ENCODE measurements around the gene NRXN3. TPM values are rescaled to one million over a fixed set of nuclear protein-coding genes. Genes with fewer than 3 reads are reported as not detected.

The NRXN3 gene
- total and polyA plus RNA-seq, 2 donors (not counting 1 experiment from before 2014, with no cell fraction given), result not detected

- Mint-ChIP-seq H3K27me3 (no peaks in the 10 kb centered on the region), H3K9me3 (ENCODE audit: insufficient read depth) (peaks cover 6% of the 10 kb centered on the region), H3K4me3 (no peak overlapping the region), H3K4me1 (no peaks in the 10 kb centered on the region), H3K27ac (no peak overlapping the region)
- DNase-seq (no peak), ATAC-seq (ENCODE audit: low read depth) (no peak)
- no peak overlapping the region for H2AFZ ChIP-seq (ENCODE audit: insufficient read depth, low read depth, low read length, poor library complexity, severe bottlenecking)
- no peaks in the 10 kb centered on the region for H3K79me2 ChIP-seq (ENCODE audit: control insufficient read depth, insufficient read depth, low read length)
- POLR2A ChIA-PET, result no interaction called here
- CTCF ChIA-PET, result no interaction called here
- H3K4me3 ChIP-seq (ENCODE audit: control extremely low read depth in 1 of 5, extremely low read depth in 1 of 5, insufficient read depth in 1 of 5, low read depth in 2 of 5, low read length in 4 of 5), result no peak overlapping the region
- WGBS (ENCODE audit: insufficient coverage), result no CpG with 5 or more reads among the region's 1 CpG
- intact Hi-C loops (cut with micrococcal nuclease), result no loop called here
- no peak overlapping the region for H3K27ac ChIP-seq (ENCODE audit: low read length in 2 of 2)
- no peaks in the 10 kb centered on the region for H3K27me3 ChIP-seq (replicated peaks in 1 of 4; ENCODE audit: control extremely low read depth in 1 of 4, control insufficient read depth in 3 of 4, insufficient read depth in 4 of 4, low read length in 3 of 4)
- no peak overlapping the region for H3K9ac ChIP-seq (ENCODE audit: low read length)
- TF ChIP-seq CTCF (IDR thresholded peaks at IDR 0.05) (no peak), EZH2 (IDR thresholded peaks at IDR 0.05; ENCODE audit: borderline replicate concordance, insufficient read depth, low read depth, low read length, poor library complexity, severe bottlenecking) (no peak)
- H4K20me1 ChIP-seq (ENCODE audit: control insufficient read depth, insufficient read depth, low read length, poor library complexity, severe bottlenecking), result no peaks in the 10 kb centered on the region
- no peaks in the 10 kb centered on the region for H3K36me3 ChIP-seq (replicated peaks in 1 of 2; ENCODE audit: control extremely low read depth in 1 of 2, control insufficient read depth in 1 of 2, extremely low read depth in 1 of 2, insufficient read depth in 2 of 2, low read length in 1 of 2)
- no peak overlapping the region for H3K4me2 ChIP-seq (replicated peaks; ENCODE audit: low read depth, low read length, poor library complexity, severe bottlenecking)
- H3K4me1 ChIP-seq (ENCODE audit: control insufficient read depth in 2 of 2, insufficient read depth in 2 of 2, low read length in 2 of 2), result no peaks in the 10 kb centered on the region
- H3K9me3 ChIP-seq (ENCODE audit: control extremely low read depth in 1 of 3, control insufficient read depth in 2 of 3, insufficient read depth in 1 of 3, low read length in 2 of 3), result no peaks in the 10 kb centered on the region
Measured at GRCh38 chr14:79587875-79588274, 1417.7 kb downstream of the NRXN3 start.

GRCh38 chr14:79588398-79588797 lies 1418.2 kb downstream of the NRXN3 start:
- H3K9me3 Mint-ChIP-seq (ENCODE audit: insufficient read depth), result peaks cover 6% of the 10 kb centered on the region
- no peaks in the 10 kb centered on the region for H3K9me3 ChIP-seq (ENCODE audit: control extremely low read depth in 1 of 3, control insufficient read depth in 2 of 3, insufficient read depth in 1 of 3, low read length in 2 of 3)
- no peaks in the 10 kb centered on the region for H3K4me1 Mint-ChIP-seq
- H3K27me3 Mint-ChIP-seq, result no peaks in the 10 kb centered on the region
- H3K4me2 ChIP-seq (replicated peaks; ENCODE audit: low read depth, low read length, poor library complexity, severe bottlenecking), result no peak overlapping the region
- WGBS (ENCODE audit: insufficient coverage), result 67% methylated on average over 1 of the region's 2 CpGs
- no peaks in the 10 kb centered on the region for H3K4me1 ChIP-seq (ENCODE audit: control insufficient read depth in 2 of 2, insufficient read depth in 2 of 2, low read length in 2 of 2)
- TF ChIP-seq CTCF (IDR thresholded peaks at IDR 0.05), result no peak
- no peak for TF ChIP-seq EZH2 (IDR thresholded peaks at IDR 0.05; ENCODE audit: borderline replicate concordance, insufficient read depth, low read depth, low read length, poor library complexity, severe bottlenecking)
- DNase-seq, result no peak
- H3K27ac ChIP-seq (ENCODE audit: low read length in 2 of 2), result no peak overlapping the region
- POLR2A ChIA-PET, result no interaction called here
- H2AFZ ChIP-seq (ENCODE audit: insufficient read depth, low read depth, low read length, poor library complexity, severe bottlenecking), result no peak overlapping the region
- ATAC-seq (ENCODE audit: low read depth), result no peak
- no peak overlapping the region for H3K4me3 ChIP-seq (ENCODE audit: control extremely low read depth in 1 of 5, extremely low read depth in 1 of 5, insufficient read depth in 1 of 5, low read depth in 2 of 5, low read length in 4 of 5)
- H3K9ac ChIP-seq (ENCODE audit: low read length), result no peak overlapping the region
- H3K4me3 Mint-ChIP-seq, result no peak overlapping the region
- H3K27me3 ChIP-seq (replicated peaks in 1 of 4; ENCODE audit: control extremely low read depth in 1 of 4, control insufficient read depth in 3 of 4, insufficient read depth in 4 of 4, low read length in 3 of 4), result no peaks in the 10 kb centered on the region
- H3K36me3 ChIP-seq (replicated peaks in 1 of 2; ENCODE audit: control extremely low read depth in 1 of 2, control insufficient read depth in 1 of 2, extremely low read depth in 1 of 2, insufficient read depth in 2 of 2, low read length in 1 of 2), result no peaks in the 10 kb centered on the region
- intact Hi-C loops (cut with micrococcal nuclease), result no loop called here
- no peaks in the 10 kb centered on the region for H4K20me1 ChIP-seq (ENCODE audit: control insufficient read depth, insufficient read depth, low read length, poor library complexity, severe bottlenecking)
- H3K79me2 ChIP-seq (ENCODE audit: control insufficient read depth, insufficient read depth, low read length), result no peaks in the 10 kb centered on the region
- no peak overlapping the region for H3K27ac Mint-ChIP-seq
- CTCF ChIA-PET, result no interaction called here
